GM18909 (cell line): ENCODE results near the gene CLEC10A.
"Not testable (repeated sequence)": the region's sequence is repeated elsewhere in the genome, so short reads cannot be mapped to it uniquely, and the experiment has no call there.

Experiments
- ATAC-seq: cut with Tn5 transposase; IDR thresholded peaks from one replicate; pipeline ENCODE4 v1.9.1; 2021; ENCODE audit warnings: mild to moderate bottlenecking; ENCODE audit not compliant: unreplicated experiment, poor library complexity

Gene CLEC10A

GRCh38 chr17:7079581-7080455 is at the start of gene CLEC10A:
Gene CLEC10A (minus strand): TSS chr17:7080251. CDS start chr17:7078812, 1,439 bp downstream.
- ATAC-seq, result no peak

- ATAC-seq, result no peak
Observed at GRCh38 chr17:7129311-7129710, 49.3 kb upstream of the CLEC10A start.

GRCh38 chr17:7128160-7128559 is 48.1 kb upstream of the CLEC10A start:
- ATAC-seq, result no peak

GRCh38 chr17:7127501-7127900 is 47.5 kb upstream of the CLEC10A start:
- not testable (repeated sequence) for ATAC-seq

- ATAC-seq, result not testable (repeated sequence)
Observed at GRCh38 chr17:7126386-7126785, 46.3 kb upstream of the CLEC10A start.

GRCh38 chr17:7124923-7125322 is 44.9 kb upstream of the CLEC10A start:
- ATAC-seq, result no peak

GRCh38 chr17:7123844-7124243 is 43.8 kb upstream of the CLEC10A start:
- ATAC-seq, result no peak

- ATAC-seq, result no peak
Observed at GRCh38 chr17:7122381-7122780, 42.3 kb upstream of the CLEC10A start.

- ATAC-seq, result not testable (repeated sequence)
Observed at GRCh38 chr17:7120635-7121034, 40.6 kb upstream of the CLEC10A start.

GRCh38 chr17:7120123-7120522 is 40.1 kb upstream of the CLEC10A start:
- no peak for ATAC-seq

- no peak for ATAC-seq
Observed at GRCh38 chr17:7119314-7119713, 39.3 kb upstream of the CLEC10A start.

GRCh38 chr17:7114875-7115614 is 35.0 kb upstream of the CLEC10A start:
- no peak for ATAC-seq

GRCh38 chr17:7114241-7114874 is 34.3 kb upstream of the CLEC10A start, which contains the start of gene ASGR2:
Gene ASGR2 (minus strand): TSS chr17:7114822. CDS start chr17:7114240, 582 bp downstream.
- ATAC-seq, result no peak

- no peak for ATAC-seq
Observed at GRCh38 chr17:7113273-7114071, 33.4 kb upstream of the CLEC10A start.

GRCh38 chr17:7112510-7113108 is 32.6 kb upstream of the CLEC10A start:
- no peak for ATAC-seq

GRCh38 chr17:7111784-7112509 is 31.9 kb upstream of the CLEC10A start:
- no peak for ATAC-seq

GRCh38 chr17:7110617-7111306 is 30.7 kb upstream of the CLEC10A start:
- ATAC-seq, result no peak
